NAMALWA (cell line): Measurements from ENCODE around the gene USH1C.

Experiments used
- DNase-seq: peaks from one replicate; pipeline ENCODE4 v3.0.0-alpha.2; 2015; ENCODE audit warnings: low spot score

The USH1C gene

GRCh38 chr11:17471501-17471900 lies 72.7 kb downstream of the USH1C start:
- DNase-seq = no peak

GRCh38 chr11:17469998-17470397 lies 74.2 kb downstream of the USH1C start:
- DNase-seq = no peak

DNA sequence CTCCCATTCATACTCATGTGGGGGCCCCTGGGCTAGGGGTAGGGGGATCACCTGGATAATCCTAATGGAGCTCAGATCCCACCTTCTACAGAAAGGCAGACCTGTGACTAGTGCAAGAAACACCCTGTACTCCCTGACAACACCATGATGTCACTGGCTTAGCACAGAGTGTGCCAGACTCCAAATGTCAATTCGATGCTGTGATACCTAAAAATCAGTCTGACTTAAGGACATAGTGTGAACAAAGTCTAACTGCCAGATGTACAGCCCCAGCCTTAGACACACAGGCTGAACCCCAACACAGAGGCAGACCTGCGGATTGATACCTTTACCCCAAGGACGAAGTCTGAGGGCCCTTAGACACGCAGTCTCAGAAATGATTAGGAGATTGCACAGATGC lies 76.1 kb downstream of the USH1C start:
- DNase-seq = no peak

- DNase-seq = no peak
Observed at GRCh38 chr11:17463546-17464174, 80.6 kb downstream of the USH1C start.

- DNase-seq = no peak
Observed at GRCh38 chr11:17462940-17463339, 81.3 kb downstream of the USH1C start.

- DNase-seq = no peak
Observed at GRCh38 chr11:17460406-17460805, 83.8 kb downstream of the USH1C start.

GRCh38 chr11:17459236-17459896 lies 84.8 kb downstream of the USH1C start:
- DNase-seq = no peak

GRCh38 chr11:17458268-17458667 lies 85.9 kb downstream of the USH1C start:
- DNase-seq = no peak

DNA sequence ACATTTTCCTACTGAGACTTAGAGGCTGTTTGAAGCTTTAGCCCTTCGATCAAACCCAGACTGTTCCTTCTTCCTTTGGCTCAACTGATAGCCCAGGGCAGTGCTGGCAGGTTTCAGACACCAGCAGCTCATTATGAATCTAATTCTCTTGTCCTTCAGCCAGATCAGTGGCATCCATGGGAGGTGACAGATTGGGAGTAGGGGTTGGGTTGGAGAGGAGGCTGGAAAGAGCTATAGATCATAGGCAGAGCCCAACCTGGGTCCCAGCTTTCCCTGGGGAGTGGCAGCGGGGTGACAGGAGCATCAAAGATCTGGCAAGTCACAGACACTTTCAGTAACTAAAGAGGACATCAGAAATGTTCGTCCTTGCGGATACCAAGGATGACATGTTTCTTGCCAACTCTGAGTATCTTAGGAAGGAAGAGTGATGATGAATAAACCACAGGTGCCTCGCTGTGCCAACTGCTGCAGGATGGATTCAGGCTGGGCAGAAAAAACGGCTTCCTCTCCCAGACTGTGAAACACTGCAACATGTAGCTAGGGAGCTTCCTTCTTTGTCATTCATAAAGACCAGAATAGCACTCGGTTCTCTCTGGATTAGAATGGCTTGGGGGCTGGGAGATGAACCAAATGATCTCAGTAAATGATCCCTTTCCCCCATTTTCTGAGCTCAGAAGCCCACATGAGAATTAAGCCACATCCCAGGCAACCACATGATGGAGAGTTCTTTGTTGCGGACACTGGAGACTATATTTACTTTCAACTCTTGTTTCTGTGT lies 86.6 kb downstream of the USH1C start:
- DNase-seq = no peak

DNA sequence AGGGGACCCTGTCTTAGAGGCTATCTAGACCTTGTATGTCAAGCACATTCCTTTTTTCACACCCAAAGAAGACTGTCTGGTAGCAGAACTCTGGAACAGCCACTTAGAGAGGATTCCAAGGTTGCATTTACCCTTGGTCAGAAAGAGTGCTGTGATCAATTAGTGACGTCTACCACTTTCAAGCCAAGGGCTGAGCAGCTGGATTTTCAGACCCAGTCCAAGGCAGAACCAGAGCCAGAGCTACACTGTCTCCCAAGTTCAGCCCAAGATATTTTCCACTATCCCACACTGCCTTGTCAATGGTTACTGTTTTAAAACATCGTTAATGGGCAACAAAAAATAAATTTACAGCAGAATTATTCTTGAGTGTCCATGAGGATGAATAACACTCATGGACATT lies 91.5 kb downstream of the USH1C start:
- DNase-seq = no peak

- no peak for DNase-seq
Observed at GRCh38 chr11:17449158-17449557, 95.1 kb downstream of the USH1C start.

GRCh38 chr11:17446482-17446881 lies 97.7 kb downstream of the USH1C start:
- no peak for DNase-seq

GRCh38 chr11:17445240-17445795 lies 98.9 kb downstream of the USH1C start:
- DNase-seq = no peak

DNA sequence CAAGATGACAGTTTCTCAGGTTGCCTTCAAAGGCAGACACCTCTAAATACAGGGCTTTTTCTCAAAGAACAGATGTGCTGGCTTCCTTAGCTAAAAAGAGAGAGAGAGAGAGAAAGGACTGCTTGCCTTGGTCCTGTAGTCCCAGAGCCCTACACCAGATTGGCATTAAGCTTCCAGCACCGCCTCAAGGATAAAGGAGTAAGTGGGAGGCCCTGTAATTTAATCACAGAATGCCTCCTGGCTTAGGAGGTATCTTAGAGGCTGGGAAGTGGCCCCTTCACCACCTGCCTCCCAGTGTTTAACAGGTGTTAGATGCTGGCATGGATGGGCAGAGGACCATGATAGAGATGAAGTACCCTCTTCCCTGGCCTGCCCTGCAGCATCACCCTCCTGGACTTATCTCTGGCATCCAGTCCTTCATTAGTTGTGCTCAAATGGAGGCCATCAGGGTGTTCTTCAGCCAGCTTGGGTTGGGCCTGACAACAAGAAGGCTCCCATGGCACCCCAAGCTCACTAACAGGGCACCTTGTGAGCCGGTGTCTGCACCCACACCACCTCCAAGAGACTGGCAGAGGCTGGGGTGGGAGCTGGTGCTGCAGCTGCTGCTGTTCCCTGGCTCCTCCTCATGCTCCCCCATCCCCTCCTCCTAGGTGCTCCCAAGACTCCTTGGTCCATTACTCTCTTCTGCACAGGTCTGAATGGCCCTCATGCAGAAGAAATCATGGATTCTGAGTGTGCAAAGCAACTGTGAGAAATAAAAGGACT lies 100.1 kb downstream of the USH1C start:
- no peak for DNase-seq
